Measurements from ENCODE around the gene CENPP.

Gene CENPP

GRCh38 chr9:92507496-92507895 lies 181.7 kb downstream of the CENPP start:
- Histone ChIP-seq H3K4me3 (ENCODE audit: insufficient read length, low read depth) (no peak overlapping the region), H3K9ac (ENCODE audit: insufficient read length, low read depth) (no peak overlapping the region), H3K4me1 (ENCODE audit: insufficient read depth, insufficient read length) (no peaks in the 10 kb centered on the region), H3K36me3 (ENCODE audit: insufficient read depth, insufficient read length, low read length) (no peaks in the 10 kb centered on the region), H3K9me3 (ENCODE audit: insufficient read depth, low read length) (no peaks in the 10 kb centered on the region), H3K27me3 (ENCODE audit: insufficient read depth, insufficient read length) (no peaks in the 10 kb centered on the region)
- no peak for TF ChIP-seq ZNF274 (IDR thresholded peaks at IDR 0.05; ENCODE audit: low read depth, low read length)
- TF ChIP-seq SUZ12 (IDR thresholded peaks at IDR 0.05; ENCODE audit: extremely low read depth, insufficient read depth, insufficient read length), result no peak
- no peak for TF ChIP-seq YY1 (IDR thresholded peaks at IDR 0.05; ENCODE audit: insufficient read depth, insufficient read length)
- DNase-seq (ENCODE audit: low read depth, low spot score), result no peak

DNA sequence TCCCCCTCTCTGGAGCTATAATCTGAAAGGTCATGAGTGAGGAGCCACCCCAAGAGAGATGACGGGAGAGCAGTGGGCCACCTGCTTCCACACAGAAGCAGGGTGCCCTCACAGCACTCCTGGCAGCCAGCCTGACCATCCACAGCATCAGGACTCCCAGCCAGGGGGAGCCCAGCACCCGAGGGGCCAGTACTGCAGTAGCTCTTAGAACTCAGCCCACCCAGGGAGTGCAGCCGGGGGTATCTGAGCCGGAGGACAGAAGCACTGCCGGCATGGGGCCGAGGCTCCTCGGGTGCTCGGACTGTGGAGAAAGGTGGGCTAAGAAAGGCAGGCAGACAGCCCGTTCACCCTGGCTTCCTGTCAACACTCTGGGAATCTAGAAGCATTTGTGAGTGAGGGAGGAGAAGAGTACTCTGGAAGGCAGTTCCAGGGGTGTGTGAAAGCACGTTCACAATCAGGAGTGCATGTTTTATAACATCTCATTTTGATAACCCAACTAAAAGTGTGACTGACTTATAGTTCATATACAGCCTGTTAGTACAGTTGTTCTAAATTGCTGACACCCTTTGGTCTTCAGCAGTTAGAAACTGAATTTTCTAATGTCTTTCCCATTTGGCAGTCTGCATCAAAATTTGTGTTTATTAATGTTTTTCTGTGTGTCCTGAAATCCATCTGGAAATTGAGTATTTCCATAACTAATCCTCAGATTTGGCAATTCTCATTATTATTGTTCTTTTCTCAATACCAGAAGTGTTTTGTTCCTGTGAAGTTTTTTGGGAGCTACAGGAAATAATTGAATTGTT lies 182.5 kb downstream of the CENPP start:
- no peak for DNase-seq (ENCODE audit: low read depth, low spot score)
- no peak overlapping the region for H3K9ac ChIP-seq (ENCODE audit: insufficient read length, low read depth)
- H3K4me3 ChIP-seq (ENCODE audit: insufficient read length, low read depth), result no peak overlapping the region
- H3K27me3 ChIP-seq (ENCODE audit: insufficient read depth, insufficient read length), result no peaks in the 10 kb centered on the region
- no peaks in the 10 kb centered on the region for H3K4me1 ChIP-seq (ENCODE audit: insufficient read depth, insufficient read length)
- H3K36me3 ChIP-seq (ENCODE audit: insufficient read depth, insufficient read length, low read length), result no peaks in the 10 kb centered on the region
- H3K9me3 ChIP-seq (ENCODE audit: insufficient read depth, low read length), result no peaks in the 10 kb centered on the region
- TF ChIP-seq SUZ12 (IDR thresholded peaks at IDR 0.05; ENCODE audit: extremely low read depth, insufficient read depth, insufficient read length) (no peak), YY1 (IDR thresholded peaks at IDR 0.05; ENCODE audit: insufficient read depth, insufficient read length) (no peak), ZNF274 (IDR thresholded peaks at IDR 0.05; ENCODE audit: low read depth, low read length) (no peak)

DNA sequence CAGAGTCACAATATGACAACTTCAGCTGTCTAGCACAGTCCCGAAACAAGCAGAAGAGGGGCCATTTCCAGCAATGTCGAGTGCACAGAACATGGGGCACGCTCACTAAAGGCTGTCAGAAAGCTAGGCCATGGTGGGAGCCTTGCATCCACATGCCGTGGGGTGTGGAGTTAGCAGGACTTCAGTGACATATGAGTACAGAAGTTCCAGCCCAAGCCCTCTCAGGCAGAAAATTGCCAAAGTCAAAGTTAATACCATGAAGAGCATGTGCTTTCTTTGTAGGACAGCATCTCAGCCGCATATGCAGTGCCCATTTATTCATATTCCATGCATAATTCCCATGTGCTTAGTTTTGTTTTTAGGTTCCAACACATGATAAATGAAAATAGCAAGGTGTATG lies 183.3 kb downstream of the CENPP start:
- Histone ChIP-seq H3K27me3 (ENCODE audit: insufficient read depth, insufficient read length) (no peaks in the 10 kb centered on the region), H3K4me1 (ENCODE audit: insufficient read depth, insufficient read length) (no peaks in the 10 kb centered on the region), H3K4me3 (ENCODE audit: insufficient read length, low read depth) (no peak overlapping the region), H3K9ac (ENCODE audit: insufficient read length, low read depth) (no peak overlapping the region), H3K9me3 (ENCODE audit: insufficient read depth, low read length) (no peaks in the 10 kb centered on the region), H3K36me3 (ENCODE audit: insufficient read depth, insufficient read length, low read length) (no peaks in the 10 kb centered on the region)
- DNase-seq (ENCODE audit: low read depth, low spot score), result no peak
- no peak for TF ChIP-seq YY1 (IDR thresholded peaks at IDR 0.05; ENCODE audit: insufficient read depth, insufficient read length)
- TF ChIP-seq ZNF274 (IDR thresholded peaks at IDR 0.05; ENCODE audit: low read depth, low read length), result no peak
- TF ChIP-seq SUZ12 (IDR thresholded peaks at IDR 0.05; ENCODE audit: extremely low read depth, insufficient read depth, insufficient read length), result no peak

DNA sequence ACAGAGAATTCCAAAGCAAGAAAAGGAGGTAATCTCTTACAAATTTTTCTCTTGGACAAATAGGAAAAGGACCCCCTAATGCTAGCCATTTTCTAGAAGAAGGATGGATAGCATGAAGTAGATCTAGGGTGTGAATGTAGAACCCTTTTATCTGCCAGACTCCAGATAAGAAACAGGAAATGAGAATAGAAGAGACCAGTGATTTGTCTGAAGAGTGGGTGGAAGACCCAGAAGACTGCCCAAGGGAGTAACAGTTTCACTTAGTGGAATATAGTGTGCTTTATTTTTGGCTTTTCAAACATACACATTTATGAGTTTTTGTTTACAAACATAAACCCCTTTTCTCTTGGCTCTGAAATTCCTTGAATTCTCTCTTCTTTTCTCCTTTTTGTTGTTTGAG lies 185.0 kb downstream of the CENPP start:
- Histone ChIP-seq H3K36me3 (ENCODE audit: insufficient read depth, insufficient read length, low read length) (no peaks in the 10 kb centered on the region), H3K27me3 (ENCODE audit: insufficient read depth, insufficient read length) (no peaks in the 10 kb centered on the region), H3K9ac (ENCODE audit: insufficient read length, low read depth) (no peak overlapping the region), H3K9me3 (ENCODE audit: insufficient read depth, low read length) (no peaks in the 10 kb centered on the region), H3K4me3 (ENCODE audit: insufficient read length, low read depth) (no peak overlapping the region), H3K4me1 (ENCODE audit: insufficient read depth, insufficient read length) (no peaks in the 10 kb centered on the region)
- DNase-seq (ENCODE audit: low read depth, low spot score), result no peak
- TF ChIP-seq YY1 (IDR thresholded peaks at IDR 0.05; ENCODE audit: insufficient read depth, insufficient read length) (no peak), ZNF274 (IDR thresholded peaks at IDR 0.05; ENCODE audit: low read depth, low read length) (no peak), SUZ12 (IDR thresholded peaks at IDR 0.05; ENCODE audit: extremely low read depth, insufficient read depth, insufficient read length) (no peak)

DNA sequence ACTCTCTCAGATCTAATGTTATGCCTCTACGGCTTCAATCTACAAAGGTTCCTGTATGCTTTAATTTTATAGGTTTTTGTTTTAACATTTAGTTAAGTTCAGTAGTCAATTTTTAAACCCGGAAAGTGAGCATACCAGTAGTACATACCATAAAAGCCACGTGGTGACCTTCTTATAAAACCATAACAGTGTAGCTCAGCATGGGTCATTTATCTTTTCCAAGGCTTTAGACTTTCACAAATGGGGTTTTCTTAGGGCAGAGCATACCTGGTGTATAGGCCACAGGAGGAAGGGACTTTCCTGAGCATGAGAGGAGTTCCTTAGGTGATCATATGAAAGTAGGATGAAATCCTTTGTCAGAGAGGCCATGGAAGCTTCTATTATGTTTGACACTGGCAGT lies 186.9 kb downstream of the CENPP start:
- no peaks in the 10 kb centered on the region for H3K4me1 ChIP-seq (ENCODE audit: insufficient read depth, insufficient read length)
- no peaks in the 10 kb centered on the region for H3K27me3 ChIP-seq (ENCODE audit: insufficient read depth, insufficient read length)
- no peak overlapping the region for H3K4me3 ChIP-seq (ENCODE audit: insufficient read length, low read depth)
- H3K9me3 ChIP-seq (ENCODE audit: insufficient read depth, low read length), result no peaks in the 10 kb centered on the region
- TF ChIP-seq YY1 (IDR thresholded peaks at IDR 0.05; ENCODE audit: insufficient read depth, insufficient read length) (no peak), SUZ12 (IDR thresholded peaks at IDR 0.05; ENCODE audit: extremely low read depth, insufficient read depth, insufficient read length) (no peak), ZNF274 (IDR thresholded peaks at IDR 0.05; ENCODE audit: low read depth, low read length) (no peak)
- H3K36me3 ChIP-seq (ENCODE audit: insufficient read depth, insufficient read length, low read length), result no peaks in the 10 kb centered on the region
- H3K9ac ChIP-seq (ENCODE audit: insufficient read length, low read depth), result no peak overlapping the region
- no peak for DNase-seq (ENCODE audit: low read depth, low spot score)

- no peak for TF ChIP-seq SUZ12 (IDR thresholded peaks at IDR 0.05; ENCODE audit: extremely low read depth, insufficient read depth, insufficient read length)
- no peak for TF ChIP-seq ZNF274 (IDR thresholded peaks at IDR 0.05; ENCODE audit: low read depth, low read length)
- TF ChIP-seq YY1 (IDR thresholded peaks at IDR 0.05; ENCODE audit: insufficient read depth, insufficient read length), result no peak
- no peak overlapping the region for H3K9ac ChIP-seq (ENCODE audit: insufficient read length, low read depth)
- H3K36me3 ChIP-seq (ENCODE audit: insufficient read depth, insufficient read length, low read length), result no peaks in the 10 kb centered on the region
- H3K27me3 ChIP-seq (ENCODE audit: insufficient read depth, insufficient read length), result no peaks in the 10 kb centered on the region
- DNase-seq (ENCODE audit: low read depth, low spot score), result no peak
- no peak overlapping the region for H3K4me3 ChIP-seq (ENCODE audit: insufficient read length, low read depth)
- H3K4me1 ChIP-seq (ENCODE audit: insufficient read depth, insufficient read length), result no peaks in the 10 kb centered on the region
- no peaks in the 10 kb centered on the region for H3K9me3 ChIP-seq (ENCODE audit: insufficient read depth, low read length)
Measured at GRCh38 chr9:92513349-92513748, 187.6 kb downstream of the CENPP start.

- TF ChIP-seq ZNF274 (IDR thresholded peaks at IDR 0.05; ENCODE audit: low read depth, low read length) (no peak), YY1 (IDR thresholded peaks at IDR 0.05; ENCODE audit: insufficient read depth, insufficient read length) (no peak), SUZ12 (IDR thresholded peaks at IDR 0.05; ENCODE audit: extremely low read depth, insufficient read depth, insufficient read length) (no peak)
- H3K4me3 ChIP-seq (ENCODE audit: insufficient read length, low read depth), result no peak overlapping the region
- no peaks in the 10 kb centered on the region for H3K4me1 ChIP-seq (ENCODE audit: insufficient read depth, insufficient read length)
- H3K9me3 ChIP-seq (ENCODE audit: insufficient read depth, low read length), result no peaks in the 10 kb centered on the region
- no peak for DNase-seq (ENCODE audit: low read depth, low spot score)
- H3K36me3 ChIP-seq (ENCODE audit: insufficient read depth, insufficient read length, low read length), result no peaks in the 10 kb centered on the region
- no peaks in the 10 kb centered on the region for H3K27me3 ChIP-seq (ENCODE audit: insufficient read depth, insufficient read length)
- H3K9ac ChIP-seq (ENCODE audit: insufficient read length, low read depth), result no peak overlapping the region
Measured at GRCh38 chr9:92514635-92515034, 188.9 kb downstream of the CENPP start.
